Measurements from ENCODE around the gene UBE2F. TPM values are rescaled to one million over a fixed set of nuclear protein-coding genes. Genes with fewer than 3 reads are reported as not detected.

Gene UBE2F
- polyA plus RNA-seq, 2 of the 4 experiments (the other 2 are of a cell fraction): 49.7 to 81.1 TPM

DNA sequence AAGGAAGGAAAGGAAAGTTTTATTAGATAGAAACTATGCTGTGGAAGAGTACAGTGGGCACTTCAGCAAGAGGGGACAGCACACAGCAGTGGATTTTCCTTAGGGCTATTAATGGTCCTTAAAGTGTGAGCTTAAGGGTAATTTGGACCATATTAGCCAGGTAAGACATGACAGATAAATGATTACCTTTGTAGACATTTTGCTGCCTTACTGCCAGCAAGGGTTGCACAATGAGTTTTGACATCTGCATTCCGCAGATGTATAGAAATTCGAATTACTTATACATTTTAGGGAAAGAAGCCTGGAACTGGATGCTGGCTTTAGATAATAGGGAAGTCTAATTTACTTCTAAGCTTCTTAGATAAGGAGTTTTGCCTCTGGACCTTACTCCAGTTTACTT is 14.0 kb upstream of the UBE2F start (continued):
- TF ChIP-seq, protein P1, sequence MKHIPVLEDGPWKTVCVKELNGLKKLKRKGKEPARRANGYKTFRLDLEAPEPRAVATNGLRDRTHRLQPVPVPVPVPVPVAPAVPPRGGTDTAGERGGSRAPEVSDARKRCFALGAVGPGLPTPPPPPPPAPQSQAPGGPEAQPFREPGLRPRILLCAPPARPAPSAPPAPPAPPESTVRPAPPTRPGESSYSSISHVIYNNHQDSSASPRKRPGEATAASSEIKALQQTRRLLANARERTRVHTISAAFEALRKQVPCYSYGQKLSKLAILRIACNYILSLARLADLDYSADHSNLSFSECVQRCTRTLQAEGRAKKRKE (CRISPR knock-in tag; IDR thresholded peaks at IDR 0.05; ENCODE audit: low read depth): no peak
- TF ChIP-seq NFE2L2 (conservative IDR thresholded peaks at IDR 0.05; ENCODE audit: low read length) (no peak), MYC (IDR thresholded peaks at IDR 0.05; ENCODE audit: borderline replicate concordance, low read length) (no peak), HOXB5 (CRISPR knock-in tag; IDR thresholded peaks at IDR 0.05) (no peak), MAZ (IDR thresholded peaks at IDR 0.05; ENCODE audit: borderline replicate concordance, low read depth, low read length) (no peak), NPAS2 (CRISPR knock-in tag; IDR thresholded peaks at IDR 0.05; ENCODE audit: borderline replicate concordance) (no peak), CHD2 (IDR thresholded peaks at IDR 0.05; ENCODE audit: low read length, partially characterized antibody) (no peak)
- TF ChIP-seq, protein P2, sequence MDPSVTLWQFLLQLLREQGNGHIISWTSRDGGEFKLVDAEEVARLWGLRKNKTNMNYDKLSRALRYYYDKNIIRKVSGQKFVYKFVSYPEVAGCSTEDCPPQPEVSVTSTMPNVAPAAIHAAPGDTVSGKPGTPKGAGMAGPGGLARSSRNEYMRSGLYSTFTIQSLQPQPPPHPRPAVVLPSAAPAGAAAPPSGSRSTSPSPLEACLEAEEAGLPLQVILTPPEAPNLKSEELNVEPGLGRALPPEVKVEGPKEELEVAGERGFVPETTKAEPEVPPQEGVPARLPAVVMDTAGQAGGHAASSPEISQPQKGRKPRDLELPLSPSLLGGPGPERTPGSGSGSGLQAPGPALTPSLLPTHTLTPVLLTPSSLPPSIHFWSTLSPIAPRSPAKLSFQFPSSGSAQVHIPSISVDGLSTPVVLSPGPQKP (IDR thresholded peaks at IDR 0.05; ENCODE audit: low read depth, low read length): no peak

DNA sequence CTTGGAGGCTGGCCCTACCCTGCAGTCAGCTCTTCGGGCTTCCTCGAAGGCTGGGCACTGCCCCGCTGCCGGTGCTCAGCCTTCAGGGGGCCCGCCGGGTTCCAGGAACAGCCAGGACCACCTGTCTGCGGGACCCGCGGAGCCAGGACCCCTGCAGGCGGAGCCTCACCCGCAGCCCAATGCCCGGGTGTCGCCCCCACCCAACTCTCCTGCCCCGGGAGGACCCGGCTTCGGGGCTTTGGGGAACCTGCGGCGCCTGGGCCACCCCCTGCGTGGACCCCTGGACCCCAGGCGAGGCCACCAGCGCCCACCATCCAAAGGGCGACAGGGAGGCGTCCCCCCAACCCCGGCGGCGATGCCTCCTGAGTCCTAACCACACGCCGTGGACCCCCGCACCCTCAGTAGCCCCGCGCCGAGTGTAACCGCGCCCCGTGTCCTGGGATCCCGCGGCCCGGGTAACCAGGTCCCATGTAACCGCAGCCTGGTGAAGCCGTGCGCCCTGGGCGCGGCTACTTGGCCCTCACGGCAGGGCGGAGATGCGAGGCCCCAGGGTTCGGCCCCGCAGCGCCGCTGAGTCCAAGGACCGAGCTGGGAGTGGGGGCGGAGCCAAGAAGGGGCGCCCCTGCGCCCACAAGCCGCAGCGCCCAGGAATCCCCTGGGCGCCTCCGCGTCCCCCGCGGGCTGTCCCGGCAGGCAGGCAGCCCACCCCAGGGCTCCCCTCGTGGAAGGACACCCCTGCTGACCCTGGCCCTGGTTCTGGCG is 11.0 kb upstream of the UBE2F start:
- ATAC-seq (peak in 1 of 2 experiments; percentile 35; a peak in 2 of 6 replicates), FAIRE-seq (no peak), DNase-seq (ENCODE audit: low read depth in 1 of 2, low spot score in 1 of 2) (no peak)
- 53% methylated on average over 11 of the region's 64 CpGs for WGBS (ENCODE audit: missing lambda C conversion rate)
- H3K27ac ChIP-seq: no peak overlapping the region
- CTCF ChIA-PET: interaction anchor here (1.6 to 1.7 kb wide), 2 partner anchors 8 to 13 kb away, joined by 3 to 6 read pairs; no protein-coding TSS in a partner anchor
- no peaks in the 10 kb centered on the region for H3K4me1 ChIP-seq
- TF ChIP-seq MAFK (IDR thresholded peaks at IDR 0.05; ENCODE audit: partially characterized antibody): no peak
- TF ChIP-seq, protein P3, sequence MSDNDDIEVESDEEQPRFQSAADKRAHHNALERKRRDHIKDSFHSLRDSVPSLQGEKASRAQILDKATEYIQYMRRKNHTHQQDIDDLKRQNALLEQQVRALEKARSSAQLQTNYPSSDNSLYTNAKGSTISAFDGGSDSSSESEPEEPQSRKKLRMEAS (IDR thresholded peaks at IDR 0.05): no peak
- TF ChIP-seq GATA3 (IDR thresholded peaks at IDR 0.05; ENCODE audit: borderline replicate concordance): no peak
- TF ChIP-seq, protein P4, sequence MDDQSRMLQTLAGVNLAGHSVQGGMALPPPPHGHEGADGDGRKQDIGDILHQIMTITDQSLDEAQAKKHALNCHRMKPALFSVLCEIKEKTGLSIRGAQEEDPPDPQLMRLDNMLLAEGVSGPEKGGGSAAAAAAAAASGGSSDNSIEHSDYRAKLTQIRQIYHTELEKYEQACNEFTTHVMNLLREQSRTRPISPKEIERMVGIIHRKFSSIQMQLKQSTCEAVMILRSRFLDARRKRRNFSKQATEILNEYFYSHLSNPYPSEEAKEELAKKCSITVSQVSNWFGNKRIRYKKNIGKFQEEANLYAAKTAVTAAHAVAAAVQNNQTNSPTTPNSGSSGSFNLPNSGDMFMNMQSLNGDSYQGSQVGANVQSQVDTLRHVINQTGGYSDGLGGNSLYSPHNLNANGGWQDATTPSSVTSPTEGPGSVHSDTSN (IDR thresholded peaks at IDR 0.05): no peak
- no peak for TF ChIP-seq SREBF2 (IDR thresholded peaks at IDR 0.05)
- TF ChIP-seq, protein P5, sequence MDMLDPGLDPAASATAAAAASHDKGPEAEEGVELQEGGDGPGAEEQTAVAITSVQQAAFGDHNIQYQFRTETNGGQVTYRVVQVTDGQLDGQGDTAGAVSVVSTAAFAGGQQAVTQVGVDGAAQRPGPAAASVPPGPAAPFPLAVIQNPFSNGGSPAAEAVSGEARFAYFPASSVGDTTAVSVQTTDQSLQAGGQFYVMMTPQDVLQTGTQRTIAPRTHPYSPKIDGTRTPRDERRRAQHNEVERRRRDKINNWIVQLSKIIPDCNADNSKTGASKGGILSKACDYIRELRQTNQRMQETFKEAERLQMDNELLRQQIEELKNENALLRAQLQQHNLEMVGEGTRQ (IDR thresholded peaks at IDR 0.05): no peak
- H3K4me2 ChIP-seq: peak overlapping the region; percentile 37; the same call in 1 of the 3 replicates
- no peaks in the 10 kb centered on the region for H3K9me3 ChIP-seq
- POLR2A ChIA-PET: no interaction called here
- no peak overlapping the region for H3K4me3 ChIP-seq

DNA sequence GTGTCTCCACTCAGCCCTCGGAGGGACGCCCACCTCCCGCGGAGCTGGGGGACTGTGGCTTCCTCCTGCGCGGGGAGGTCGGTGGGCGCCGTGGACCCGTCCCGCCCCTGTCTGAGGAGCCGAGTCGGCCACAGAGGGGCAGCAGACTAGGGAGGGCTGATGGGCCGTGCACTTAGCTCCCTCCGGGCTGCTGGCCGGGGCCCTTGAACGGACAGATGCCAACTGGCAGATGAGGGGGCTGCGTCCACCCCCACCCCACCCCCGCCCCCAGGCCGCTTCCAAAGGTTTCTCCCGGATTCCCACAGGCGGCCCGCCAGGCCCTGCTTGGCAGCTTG is 10.4 kb upstream of the UBE2F start:
- 87% methylated on average over 6 of the region's 23 CpGs for WGBS (ENCODE audit: missing lambda C conversion rate)
- no peak for ATAC-seq
- ChIA-PET POLR2A (no interaction called here), CTCF (interaction anchor here (1.6 to 1.7 kb wide), 2 partner anchors 9 to 13 kb away, joined by 3 to 6 read pairs; no protein-coding TSS in a partner anchor)
- Histone ChIP-seq H3K4me1 (no peaks in the 10 kb centered on the region), H3K9me3 (0 out of 3 replicates have a peak, but pooled peaks cover under 1% of the 10 kb centered on the region), H3K4me2 (no peak overlapping the region), H3K4me3 (no peak overlapping the region), H3K27ac (no peak overlapping the region)
- no peak for DNase-seq (ENCODE audit: low read depth in 1 of 2, low spot score in 1 of 2)
- FAIRE-seq: no peak
- no peak for TF ChIP-seq NR3C1 (IDR thresholded peaks at IDR 0.05)
- no peak for TF ChIP-seq ESRRA (IDR thresholded peaks at IDR 0.05; ENCODE audit: borderline replicate concordance, low read length)
- TF ChIP-seq SMC3 (IDR thresholded peaks at IDR 0.05): no peak
- TF ChIP-seq, protein P6, sequence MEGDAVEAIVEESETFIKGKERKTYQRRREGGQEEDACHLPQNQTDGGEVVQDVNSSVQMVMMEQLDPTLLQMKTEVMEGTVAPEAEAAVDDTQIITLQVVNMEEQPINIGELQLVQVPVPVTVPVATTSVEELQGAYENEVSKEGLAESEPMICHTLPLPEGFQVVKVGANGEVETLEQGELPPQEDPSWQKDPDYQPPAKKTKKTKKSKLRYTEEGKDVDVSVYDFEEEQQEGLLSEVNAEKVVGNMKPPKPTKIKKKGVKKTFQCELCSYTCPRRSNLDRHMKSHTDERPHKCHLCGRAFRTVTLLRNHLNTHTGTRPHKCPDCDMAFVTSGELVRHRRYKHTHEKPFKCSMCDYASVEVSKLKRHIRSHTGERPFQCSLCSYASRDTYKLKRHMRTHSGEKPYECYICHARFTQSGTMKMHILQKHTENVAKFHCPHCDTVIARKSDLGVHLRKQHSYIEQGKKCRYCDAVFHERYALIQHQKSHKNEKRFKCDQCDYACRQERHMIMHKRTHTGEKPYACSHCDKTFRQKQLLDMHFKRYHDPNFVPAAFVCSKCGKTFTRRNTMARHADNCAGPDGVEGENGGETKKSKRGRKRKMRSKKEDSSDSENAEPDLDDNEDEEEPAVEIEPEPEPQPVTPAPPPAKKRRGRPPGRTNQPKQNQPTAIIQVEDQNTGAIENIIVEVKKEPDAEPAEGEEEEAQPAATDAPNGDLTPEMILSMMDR (IDR thresholded peaks at IDR 0.05): no peak
- no peak for TF ChIP-seq GATA3 (IDR thresholded peaks at IDR 0.05; ENCODE audit: borderline replicate concordance)
- no peak for TF ChIP-seq EHF (CRISPR knock-in tag; IDR thresholded peaks at IDR 0.05)
- no peak for TF ChIP-seq FOSL2 (IDR thresholded peaks at IDR 0.05)
- no peak for TF ChIP-seq FOSL2 (CRISPR knock-in tag; IDR thresholded peaks at IDR 0.05)
- TF ChIP-seq HEYL (CRISPR knock-in tag; IDR thresholded peaks at IDR 0.05): no peak
- no peak for TF ChIP-seq HOXA7 (CRISPR knock-in tag; IDR thresholded peaks at IDR 0.05)
- TF ChIP-seq, protein P7, sequence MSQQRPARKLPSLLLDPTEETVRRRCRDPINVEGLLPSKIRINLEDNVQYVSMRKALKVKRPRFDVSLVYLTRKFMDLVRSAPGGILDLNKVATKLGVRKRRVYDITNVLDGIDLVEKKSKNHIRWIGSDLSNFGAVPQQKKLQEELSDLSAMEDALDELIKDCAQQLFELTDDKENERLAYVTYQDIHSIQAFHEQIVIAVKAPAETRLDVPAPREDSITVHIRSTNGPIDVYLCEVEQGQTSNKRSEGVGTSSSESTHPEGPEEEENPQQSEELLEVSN (IDR thresholded peaks at IDR 0.05; ENCODE audit: borderline replicate concordance, low read depth): no peak
- TF ChIP-seq, protein P3 (IDR thresholded peaks at IDR 0.05): no peak
- TF ChIP-seq EHMT2 (IDR thresholded peaks at IDR 0.05; ENCODE audit: low read depth): no peak
- TF ChIP-seq JUN (IDR thresholded peaks at IDR 0.05): no peak
- TF ChIP-seq, protein P8, sequence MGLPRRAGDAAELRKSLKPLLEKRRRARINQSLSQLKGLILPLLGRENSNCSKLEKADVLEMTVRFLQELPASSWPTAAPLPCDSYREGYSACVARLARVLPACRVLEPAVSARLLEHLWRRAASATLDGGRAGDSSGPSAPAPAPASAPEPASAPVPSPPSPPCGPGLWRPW (IDR thresholded peaks at IDR 0.05): no peak
- TF ChIP-seq HDAC2 (IDR thresholded peaks at IDR 0.05): no peak
- TF ChIP-seq RNF2 (IDR thresholded peaks at IDR 0.05; ENCODE audit: borderline replicate concordance, low read depth): no peak

Measured in A549 (cell line).